ENCODE measurements around the gene TOMM20L. TPM values are rescaled to one million over a fixed set of nuclear protein-coding genes. Genes with fewer than 3 reads are reported as not detected.
"Not testable (repeated sequence)": the region's sequence is repeated elsewhere in the genome, so short reads cannot be mapped to it uniquely, and the experiment has no call there.

Gene TOMM20L
- total RNA-seq, 2 donors from 2014 or later, result not detected

- ATAC-seq (ENCODE audit: insufficient number of reproducible peaks, low FRiP score, low read depth) (no peak), DNase-seq (ENCODE audit: low spot score) (no peak)
- Histone ChIP-seq H3K4me1 (ENCODE audit: control insufficient read depth in 1 of 2, low read depth in 2 of 2) (no peaks in the 10 kb centered on the region), H3K27me3 (replicated peaks; ENCODE audit: insufficient read depth) (no peaks in the 10 kb centered on the region), H3K9me3 (no peaks in the 10 kb centered on the region), H3K4me3 (no peak overlapping the region), H3K36me3 (no peaks in the 10 kb centered on the region), H3K27ac (no peak overlapping the region)
- TF ChIP-seq, protein P1, sequence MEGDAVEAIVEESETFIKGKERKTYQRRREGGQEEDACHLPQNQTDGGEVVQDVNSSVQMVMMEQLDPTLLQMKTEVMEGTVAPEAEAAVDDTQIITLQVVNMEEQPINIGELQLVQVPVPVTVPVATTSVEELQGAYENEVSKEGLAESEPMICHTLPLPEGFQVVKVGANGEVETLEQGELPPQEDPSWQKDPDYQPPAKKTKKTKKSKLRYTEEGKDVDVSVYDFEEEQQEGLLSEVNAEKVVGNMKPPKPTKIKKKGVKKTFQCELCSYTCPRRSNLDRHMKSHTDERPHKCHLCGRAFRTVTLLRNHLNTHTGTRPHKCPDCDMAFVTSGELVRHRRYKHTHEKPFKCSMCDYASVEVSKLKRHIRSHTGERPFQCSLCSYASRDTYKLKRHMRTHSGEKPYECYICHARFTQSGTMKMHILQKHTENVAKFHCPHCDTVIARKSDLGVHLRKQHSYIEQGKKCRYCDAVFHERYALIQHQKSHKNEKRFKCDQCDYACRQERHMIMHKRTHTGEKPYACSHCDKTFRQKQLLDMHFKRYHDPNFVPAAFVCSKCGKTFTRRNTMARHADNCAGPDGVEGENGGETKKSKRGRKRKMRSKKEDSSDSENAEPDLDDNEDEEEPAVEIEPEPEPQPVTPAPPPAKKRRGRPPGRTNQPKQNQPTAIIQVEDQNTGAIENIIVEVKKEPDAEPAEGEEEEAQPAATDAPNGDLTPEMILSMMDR (IDR thresholded peaks at IDR 0.05), result no peak
Measured at GRCh38 chr14:58401587-58401986, 5.9 kb downstream of the TOMM20L start.

GRCh38 chr14:58408681-58409215 lies 13.0 kb downstream of the TOMM20L start:
- peaks cover 23% of the 10 kb centered on the region for H3K36me3 ChIP-seq
- H3K27ac ChIP-seq, result no peak overlapping the region
- no peak for ATAC-seq (ENCODE audit: insufficient number of reproducible peaks, low FRiP score, low read depth)
- no peaks in the 10 kb centered on the region for H3K27me3 ChIP-seq (replicated peaks; ENCODE audit: insufficient read depth)
- TF ChIP-seq, protein P1 (IDR thresholded peaks at IDR 0.05), result no peak
- H3K4me3 ChIP-seq, result no peak overlapping the region
- no peaks in the 10 kb centered on the region for H3K9me3 ChIP-seq
- no peaks in the 10 kb centered on the region for H3K4me1 ChIP-seq (ENCODE audit: control insufficient read depth in 1 of 2, low read depth in 2 of 2)
- DNase-seq (ENCODE audit: low spot score), result no peak

- Histone ChIP-seq H3K36me3 (peaks cover 26% of the 10 kb centered on the region), H3K27ac (no peak overlapping the region), H3K27me3 (replicated peaks; ENCODE audit: insufficient read depth) (no peaks in the 10 kb centered on the region), H3K4me3 (no peak overlapping the region), H3K9me3 (no peaks in the 10 kb centered on the region), H3K4me1 (ENCODE audit: control insufficient read depth in 1 of 2, low read depth in 2 of 2) (no peaks in the 10 kb centered on the region)
- ATAC-seq (ENCODE audit: insufficient number of reproducible peaks, low FRiP score, low read depth) (no peak), DNase-seq (ENCODE audit: low spot score) (no peak)
- TF ChIP-seq, protein P1 (IDR thresholded peaks at IDR 0.05), result no peak
Measured at GRCh38 chr14:58414845-58415244, 19.1 kb downstream of the TOMM20L start.

DNA sequence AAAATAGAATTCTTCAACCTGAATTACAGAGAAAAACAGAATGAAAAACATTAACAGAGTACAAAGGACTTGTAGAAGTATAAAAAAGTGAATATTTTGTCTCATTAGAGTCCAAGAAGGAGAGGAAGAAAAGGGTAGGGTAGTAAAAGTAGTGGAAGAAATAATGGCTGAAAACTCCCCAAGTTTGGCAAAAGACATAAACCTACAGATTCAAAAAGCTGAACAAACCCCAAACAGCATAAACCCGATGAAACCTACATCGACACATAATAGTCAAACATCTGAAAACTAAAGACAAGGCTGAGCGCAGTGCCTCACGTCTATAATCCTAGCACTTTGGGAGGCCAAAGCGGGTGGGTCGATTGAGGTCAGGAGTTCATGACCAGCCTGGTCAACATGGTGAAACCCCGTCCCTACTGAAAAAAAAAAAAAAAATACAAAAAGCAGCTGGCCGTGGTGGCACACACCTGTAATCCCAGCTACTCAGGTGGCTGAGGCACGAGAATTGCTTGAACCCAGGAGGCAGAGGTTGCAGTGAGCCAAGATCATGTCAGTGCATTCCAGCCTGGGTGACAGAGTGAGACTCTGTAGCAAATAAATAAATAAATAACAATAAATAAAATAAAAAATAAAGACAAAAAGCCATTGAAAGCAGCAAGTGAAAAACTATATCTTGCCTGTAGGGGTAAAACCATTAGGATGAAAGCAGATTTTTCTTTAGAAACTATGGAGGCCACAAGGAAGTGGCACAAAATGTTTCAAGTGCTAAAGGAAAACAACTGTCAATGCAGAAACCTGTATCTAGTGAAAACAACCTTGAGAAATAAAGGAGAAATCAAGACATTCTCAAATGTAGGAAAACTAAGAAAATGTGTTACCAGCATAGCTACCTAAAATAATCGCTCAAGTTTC lies 20.2 kb downstream of the TOMM20L start:
- no peaks in the 10 kb centered on the region for H3K9me3 ChIP-seq
- DNase-seq (ENCODE audit: low spot score), result no peak
- H3K27ac ChIP-seq, result no peak overlapping the region
- TF ChIP-seq, protein P1 (IDR thresholded peaks at IDR 0.05), result no peak
- ATAC-seq (ENCODE audit: insufficient number of reproducible peaks, low FRiP score, low read depth), result no peak
- peaks cover 21% of the 10 kb centered on the region for H3K36me3 ChIP-seq
- H3K4me3 ChIP-seq, result no peak overlapping the region
- no peaks in the 10 kb centered on the region for H3K27me3 ChIP-seq (replicated peaks; ENCODE audit: insufficient read depth)
- H3K4me1 ChIP-seq (ENCODE audit: control insufficient read depth in 1 of 2, low read depth in 2 of 2), result no peaks in the 10 kb centered on the region

DNA sequence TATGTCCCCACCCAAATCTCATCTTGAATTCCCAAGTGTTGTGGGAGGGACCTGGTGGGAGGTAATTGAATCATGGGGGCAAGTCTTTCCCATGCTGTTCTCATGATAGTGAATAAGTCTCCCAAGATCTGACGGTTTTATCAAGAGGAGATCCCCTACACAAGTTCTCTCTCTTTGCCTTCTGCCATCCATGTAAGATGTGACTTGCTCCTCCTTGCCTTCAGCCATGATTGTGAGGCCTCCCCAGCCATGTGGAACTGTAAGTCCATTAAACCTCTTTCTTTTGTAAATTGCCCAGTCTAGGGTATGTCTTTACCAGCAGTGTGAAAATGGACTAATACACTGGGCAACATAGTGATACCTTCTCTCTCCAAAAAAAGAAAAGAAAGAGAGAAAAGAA lies 21.2 kb downstream of the TOMM20L start:
- not testable (repeated sequence) for H3K4me3 ChIP-seq; H3K9me3 ChIP-seq; H3K27me3 ChIP-seq (replicated peaks; ENCODE audit: insufficient read depth); ATAC-seq (ENCODE audit: insufficient number of reproducible peaks, low FRiP score, low read depth); H3K4me1 ChIP-seq (ENCODE audit: control insufficient read depth in 1 of 2, low read depth in 2 of 2); H3K27ac ChIP-seq; DNase-seq (ENCODE audit: low spot score)
- peaks cover 15% of the 10 kb centered on the region for H3K36me3 ChIP-seq

Measured in thoracic aorta (tissue), 2 donors.